Left cardiac atrium (tissue), 4 donors: Measurements from ENCODE around the gene GAB1. TPM values are rescaled to one million over a fixed set of nuclear protein-coding genes. Genes with fewer than 3 reads are reported as not detected.

Source experiments
- ATAC-seq, 2 donors: fragments of 200-7000 bp; cut with Tn5 transposase; one replicate each; pipeline ENCODE4 v1.9.1; 2020; ENCODE audit warnings: mild to moderate bottlenecking in 2 of 2, moderate library complexity in 2 of 2
- DNase-seq: peaks from one replicate; pipeline ENCODE4 v3.0.0-alpha.2; 2020
- intact Hi-C, 2 donors: fragments of 100-400 bp; cut with DNase I; formaldehyde crosslinking; loops; one replicate each; pipeline versions ENCODE4 v1.14.1 to v1.15.1; 2022 to 2023
- total RNA-seq, 2 donors: library from RNA; stranded (reverse); fragmentation: NEBNext Ultra II Directional; extraction: Animal tissue kit (Norgen Biotek cat#: 25700); gene quantifications; one replicate each; pipeline ENCODE4 v1.2.1, GENCODE V29; 2021
- donor health status: DM: no; HTN: yes; CAD: no.
- donor health status: DM: no; HTN: yes; CAD: no; lungs with severe emphysema.
- donor health status: DM: yes; HTN: yes; CAD: no.
- donor health status: Dilated cardiomyopathy.

GAB1 gene
- total RNA-seq, 2 donors from 2014 or later: 35.4 to 55.7 TPM

GRCh38 chr4:143402776-143403552, 66.3 kb downstream of the GAB1 start:
- ATAC-seq (peak; percentile 56 to 57), DNase-seq (no peak)
- intact Hi-C loops: no loop called here

- intact Hi-C loops: no loop called here
- ATAC-seq: no peak
Measured at GRCh38 chr4:143403553-143403820, 66.8 kb downstream of the GAB1 start.

GRCh38 chr4:143404555-143404954, 67.9 kb downstream of the GAB1 start:
- no peak for ATAC-seq
- intact Hi-C loops: no loop called here
- DNase-seq: no peak

More at GRCh38 chr4:143403553-143403820, 66.8 kb downstream of the GAB1 start:
- DNase-seq: no peak

GRCh38 chr4:143405075-143405730, 68.5 kb downstream of the GAB1 start:
- ATAC-seq (no peak), DNase-seq (no peak)
- intact Hi-C loops: no loop called here

GRCh38 chr4:143406523-143406922, 69.8 kb downstream of the GAB1 start:
- peak; percentile 74 for DNase-seq
- intact Hi-C loops: no loop called here
- ATAC-seq: peak; percentile 63 to 79

- DNase-seq (no peak), ATAC-seq (no peak)
- intact Hi-C loops: no loop called here
Measured at GRCh38 chr4:143407474-143407873, 70.8 kb downstream of the GAB1 start.

- ATAC-seq: no peak
- intact Hi-C loops: no loop called here
- no peak for DNase-seq
Measured at GRCh38 chr4:143407888-143408287, 71.2 kb downstream of the GAB1 start.

- intact Hi-C loops: loop anchor here in 1 of 2 donors (5.0 kb wide), 1 partner anchor 73 kb away; the partner anchor contains the start of gene GAB1
- no peak for ATAC-seq
- DNase-seq: no peak
Measured at GRCh38 chr4:143410015-143410414, 73.3 kb downstream of the GAB1 start.

GRCh38 chr4:143411527-143412419, 75.1 kb downstream of the GAB1 start:
- ATAC-seq (peak; percentile 61 to 70), DNase-seq (no peak)
- intact Hi-C loops: loop anchor here in 1 of 2 donors (5.0 kb wide), 1 partner anchor 74 kb away; the partner anchor contains the start of gene GAB1

GRCh38 chr4:143412420-143412758, 75.7 kb downstream of the GAB1 start:
- ATAC-seq: no peak
- no peak for DNase-seq
- intact Hi-C loops: loop anchor here in 1 of 2 donors (5.0 kb wide), 1 partner anchor 75 kb away; the partner anchor contains the start of gene GAB1

GRCh38 chr4:143417679-143418403, 81.2 kb downstream of the GAB1 start:
- ATAC-seq (no peak), DNase-seq (no peak)
- intact Hi-C loops: no loop called here

GRCh38 chr4:143420227-143420626, 83.6 kb downstream of the GAB1 start:
- DNase-seq: no peak
- intact Hi-C loops: no loop called here
- no peak for ATAC-seq

- ATAC-seq (no peak), DNase-seq (no peak)
- intact Hi-C loops: no loop called here
Measured at GRCh38 chr4:143421609-143422008, 84.9 kb downstream of the GAB1 start.

- DNase-seq (no peak), ATAC-seq (no peak)
- intact Hi-C loops: no loop called here
Measured at GRCh38 chr4:143424276-143424675, 87.6 kb downstream of the GAB1 start.

- no peak for ATAC-seq
- intact Hi-C loops: no loop called here
- no peak for DNase-seq
Measured at GRCh38 chr4:143431526-143432257, 95.0 kb downstream of the GAB1 start.

- intact Hi-C loops: no loop called here
- no peak for DNase-seq
- no peak for ATAC-seq
Measured at GRCh38 chr4:143432258-143432591, 95.5 kb downstream of the GAB1 start.

GRCh38 chr4:143433231-143433630, 96.6 kb downstream of the GAB1 start:
- DNase-seq: no peak
- no peak for ATAC-seq
- intact Hi-C loops: no loop called here

GRCh38 chr4:143435955-143436354, 99.3 kb downstream of the GAB1 start:
- intact Hi-C loops: no loop called here
- ATAC-seq (no peak), DNase-seq (no peak)

- intact Hi-C loops: no loop called here
- DNase-seq (no peak), ATAC-seq (no peak)
Measured at GRCh38 chr4:143437476-143437875, 100.8 kb downstream of the GAB1 start.
